Dermis blood vessel endothelial cell (primary cell): ENCODE measurements around the gene SIAE. TPM values are rescaled to one million over a fixed set of nuclear protein-coding genes. Genes with fewer than 3 reads are reported as not detected.

Source experiments
- DNase-seq: peaks from one replicate; pipeline ENCODE4 v3.0.0; 2010
- total RNA-seq: library from RNA; depleted of rRNA; stranded (reverse); fragments of >200 nt; gene quantifications from 2 replicates; pipeline ENCODE4 v1.2.3, GENCODE V29; 2014

SIAE gene
- total RNA-seq, 1 donor from 2014 or later = 20.8 TPM

DNA sequence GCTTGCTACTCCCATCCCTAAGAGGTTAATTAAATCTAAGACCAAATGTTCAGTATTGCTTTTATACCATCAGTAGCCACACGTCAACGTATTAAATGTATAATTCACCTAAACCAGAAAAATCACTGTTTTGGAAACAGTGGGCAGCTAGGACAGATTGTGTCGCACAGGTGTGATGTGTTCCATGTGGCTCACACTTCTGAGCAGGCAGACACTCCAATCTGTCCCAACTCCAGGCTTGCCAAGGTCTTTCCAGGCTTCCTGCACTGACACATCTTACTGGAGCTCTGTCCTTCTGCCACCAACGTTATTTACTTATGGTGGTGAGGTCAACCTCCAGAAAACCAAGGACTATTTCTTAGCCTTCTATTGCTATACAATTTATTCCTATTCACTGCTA, 11.4 kb downstream of the SIAE start:
- no peak for DNase-seq

DNA sequence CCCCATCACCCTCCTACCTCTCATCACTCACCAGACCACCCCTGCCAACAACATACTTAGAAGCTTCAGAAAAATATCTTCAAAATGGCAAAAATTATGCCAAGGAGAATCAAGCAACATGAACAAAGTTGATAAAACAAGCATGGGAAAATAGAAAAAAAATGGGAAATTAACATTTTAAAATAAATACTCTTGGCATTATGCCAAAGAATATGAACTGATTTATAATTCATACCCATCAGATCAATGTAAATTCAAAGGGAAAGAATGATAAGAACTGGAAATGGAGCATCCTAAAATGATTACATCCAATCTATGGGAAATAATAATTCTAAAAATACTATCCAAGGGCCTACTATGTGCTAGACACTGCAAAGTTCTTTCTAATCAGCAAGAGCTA, 12.0 kb downstream of the SIAE start:
- no peak for DNase-seq

DNA sequence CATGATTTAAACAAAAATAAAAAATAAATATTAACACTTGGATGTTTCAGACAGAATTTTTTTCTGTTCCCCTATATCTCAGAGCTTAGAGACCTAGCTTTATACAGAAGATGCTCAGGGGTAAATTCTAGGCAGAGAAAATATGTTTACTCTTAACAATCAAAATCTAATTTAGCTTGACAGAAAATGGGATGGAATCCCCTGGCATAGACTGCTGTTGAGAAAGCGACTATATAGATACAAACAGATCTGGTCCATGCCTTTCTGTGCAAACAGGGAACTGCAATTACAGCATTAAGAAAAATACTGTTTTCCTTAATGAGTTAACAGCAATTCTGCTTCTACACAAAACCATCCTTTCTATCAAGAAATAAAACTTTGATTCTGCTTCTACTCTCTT, 14.6 kb downstream of the SIAE start:
- DNase-seq = no peak

DNA sequence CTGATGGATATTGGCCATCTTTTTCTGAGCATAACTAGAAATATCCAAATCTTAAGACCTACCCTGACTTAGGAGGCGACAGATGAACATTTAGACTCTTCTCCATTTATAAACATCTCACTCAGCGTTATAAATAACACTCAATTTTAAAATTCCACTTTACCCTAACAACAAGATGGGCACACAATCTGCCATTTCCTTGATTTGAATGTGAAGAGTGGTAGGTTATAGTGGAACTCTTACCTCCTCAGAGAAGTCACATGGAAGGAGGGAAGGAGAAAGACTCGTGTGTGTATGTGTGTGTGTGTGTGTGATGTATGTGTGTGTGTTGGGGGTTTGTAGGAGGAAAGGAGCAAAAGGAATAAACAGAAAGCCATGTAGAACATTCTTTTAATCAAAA, 15.0 kb downstream of the SIAE start:
- DNase-seq = no peak

DNA sequence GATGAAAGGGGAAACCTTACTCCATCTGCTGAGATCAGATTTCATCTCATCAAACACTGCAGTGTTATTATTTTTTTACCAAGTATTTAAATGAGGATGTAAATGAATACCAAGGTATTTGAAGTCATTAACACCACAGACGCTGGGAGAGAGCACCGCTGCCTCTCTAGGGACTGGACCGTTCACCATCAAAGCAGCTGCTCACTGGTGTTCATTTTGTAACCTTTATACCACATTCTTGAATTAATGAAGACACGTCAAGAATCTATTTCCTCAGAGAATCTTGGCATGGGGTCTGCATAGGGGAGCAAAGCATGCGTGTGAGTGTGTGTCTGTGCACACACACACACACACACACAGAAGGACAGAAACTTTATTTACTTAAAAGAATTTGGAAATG, 15.6 kb downstream of the SIAE start:
- no peak for DNase-seq

DNA sequence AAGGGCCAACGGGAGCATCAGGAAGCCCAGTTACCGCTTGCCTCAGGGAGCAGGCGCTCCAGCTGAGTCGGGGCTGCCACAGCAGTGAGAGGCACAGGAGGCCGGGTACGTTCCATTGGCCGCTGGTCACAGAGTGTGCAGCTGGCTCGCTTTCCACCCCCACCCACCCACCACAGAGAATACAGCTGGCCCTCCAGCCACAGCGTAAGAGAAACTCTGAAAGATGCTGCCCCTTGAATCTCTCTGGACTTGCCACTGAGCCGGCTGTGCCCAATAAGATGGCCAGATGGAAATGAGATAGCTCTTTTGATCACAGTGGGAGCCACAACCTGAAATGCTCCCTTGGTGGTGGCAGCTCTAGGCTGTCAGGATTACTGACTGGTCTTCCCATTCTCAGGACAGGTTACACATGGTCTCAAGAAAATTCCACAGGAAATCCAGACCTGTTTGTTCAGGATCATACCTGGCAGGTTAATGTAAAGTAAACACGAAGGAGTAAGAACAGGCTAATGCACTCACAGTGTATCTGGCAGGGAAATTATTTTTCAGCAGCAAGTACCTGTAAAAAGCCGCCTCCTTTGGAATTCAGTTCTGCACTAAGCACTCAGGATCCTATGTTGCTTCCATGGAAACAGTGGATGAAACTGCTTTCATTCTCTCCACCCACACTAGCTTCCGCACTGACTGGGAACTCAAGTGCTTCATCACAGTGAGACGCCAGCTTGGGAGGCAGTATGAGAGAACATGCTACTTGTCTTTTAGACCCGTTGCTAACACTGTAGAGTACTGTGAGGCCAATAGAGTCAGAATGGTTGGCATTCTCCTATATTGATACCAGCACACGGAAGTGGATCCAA, 16.5 kb downstream of the SIAE start:
- DNase-seq = no peak

DNA sequence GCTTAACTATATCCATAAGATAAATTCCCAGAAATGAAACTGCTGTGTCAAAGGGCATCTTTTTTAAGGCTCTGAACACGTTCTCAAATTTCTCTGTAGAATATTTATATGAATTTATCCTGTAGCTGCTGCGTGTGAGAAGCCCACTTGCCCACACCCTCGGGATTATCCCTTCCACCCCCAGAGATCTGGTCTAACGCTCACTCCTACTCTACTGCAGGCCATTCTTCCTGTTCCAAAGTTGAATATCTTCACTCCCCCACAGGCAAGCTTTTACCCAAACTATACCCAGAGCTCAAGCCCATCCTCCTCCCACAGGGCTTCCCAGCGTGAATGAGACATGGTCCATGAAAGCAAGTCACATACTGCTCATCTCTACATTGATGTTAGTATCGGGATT, 24.9 kb downstream of the SIAE start:
- DNase-seq = no peak

DNA sequence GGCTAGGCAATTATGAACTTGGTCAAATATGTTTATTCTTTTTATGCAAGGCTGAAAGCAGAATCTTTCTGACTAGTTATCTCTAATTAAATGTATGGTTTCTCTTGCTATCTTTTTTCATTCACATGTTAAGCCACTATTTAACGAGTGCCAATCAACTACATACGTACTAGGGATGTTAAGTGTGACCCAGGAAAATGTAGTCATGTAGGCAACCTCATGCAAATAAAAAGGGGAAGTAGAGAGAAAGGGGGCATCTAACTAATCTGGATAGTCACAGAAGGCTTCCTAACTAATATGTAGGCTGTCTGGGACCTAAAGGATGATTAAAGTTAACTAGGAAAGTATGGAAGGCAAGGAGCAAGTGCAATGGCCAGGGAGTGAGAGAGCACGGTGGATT, 27.4 kb downstream of the SIAE start:
- no peak for DNase-seq

DNA sequence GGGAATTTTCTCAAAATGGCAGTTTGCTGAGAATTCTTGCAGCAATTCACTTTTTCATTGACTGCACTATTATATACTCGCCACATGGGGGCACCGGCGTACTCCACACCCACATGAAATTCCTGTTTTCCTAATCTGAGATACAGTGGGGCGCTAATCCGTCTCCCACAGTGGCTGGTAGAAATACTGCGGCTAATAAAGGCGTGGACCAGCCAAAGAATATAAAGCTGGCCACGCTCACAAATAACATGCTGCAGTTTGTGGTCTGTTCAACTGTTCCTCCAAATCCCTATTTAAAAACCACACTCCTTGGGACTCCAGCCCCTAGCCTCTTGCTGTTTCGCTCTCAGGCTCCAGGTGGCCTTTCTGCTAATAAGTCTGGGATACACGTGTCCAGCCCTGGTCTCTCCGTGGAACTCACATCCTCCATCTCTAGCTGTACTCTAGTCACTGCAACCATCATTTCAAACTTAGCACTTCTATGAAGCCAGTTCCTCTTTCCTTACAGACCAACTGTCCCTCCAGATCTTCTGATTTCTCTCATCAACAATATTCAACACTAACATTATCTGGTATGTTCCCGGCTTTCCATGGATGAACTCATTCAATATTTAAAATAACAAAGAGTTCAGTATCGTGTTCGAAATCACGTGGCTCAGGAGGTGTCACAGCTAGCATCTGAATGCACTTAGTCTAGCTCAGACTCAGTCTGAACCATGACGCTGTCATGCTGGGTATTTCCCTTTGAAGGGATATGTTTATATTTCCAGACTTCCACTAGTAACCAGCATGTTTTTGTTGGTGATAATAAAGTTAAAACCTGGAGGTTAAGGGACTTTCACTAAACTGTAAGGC, 28.9 kb downstream of the SIAE start:
- DNase-seq = peak; percentile 82

DNA sequence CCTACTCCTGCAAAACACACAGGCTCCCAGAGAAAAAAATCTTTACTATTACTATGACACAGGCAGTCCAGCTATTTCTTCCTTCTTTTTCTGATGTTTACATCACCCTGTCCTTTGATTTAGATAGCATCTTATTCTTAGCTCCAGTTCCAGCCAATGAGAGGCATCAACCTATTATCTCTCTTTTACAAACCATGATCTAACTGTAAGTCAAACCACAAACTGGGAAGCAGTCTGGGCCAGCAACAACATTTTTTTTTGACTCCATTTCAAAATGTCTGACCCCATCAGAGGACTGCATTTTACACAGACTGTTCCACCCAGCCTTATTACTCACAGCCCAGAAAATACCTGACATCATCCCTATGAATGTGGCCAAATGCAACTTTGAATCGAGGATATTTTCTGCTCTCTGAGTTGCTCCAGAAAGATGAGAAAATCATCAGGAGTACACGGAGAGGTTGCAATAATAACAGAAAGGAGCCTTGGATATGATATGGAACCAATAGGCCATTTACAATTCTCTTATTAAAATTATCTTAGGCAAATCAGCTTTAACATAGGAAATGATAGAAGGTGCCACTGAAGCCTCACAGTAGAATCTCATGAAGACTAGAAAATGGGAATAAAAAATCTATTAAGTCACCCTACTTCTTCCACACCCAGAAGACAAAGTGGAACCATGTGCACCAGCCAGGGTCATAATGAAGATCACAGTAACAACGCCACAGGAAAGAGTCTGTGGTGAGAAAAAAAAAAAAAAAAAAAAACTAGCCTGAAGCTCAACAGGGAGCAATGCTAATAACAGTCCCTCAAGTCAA, 29.7 kb downstream of the SIAE start:
- no peak for DNase-seq

DNA sequence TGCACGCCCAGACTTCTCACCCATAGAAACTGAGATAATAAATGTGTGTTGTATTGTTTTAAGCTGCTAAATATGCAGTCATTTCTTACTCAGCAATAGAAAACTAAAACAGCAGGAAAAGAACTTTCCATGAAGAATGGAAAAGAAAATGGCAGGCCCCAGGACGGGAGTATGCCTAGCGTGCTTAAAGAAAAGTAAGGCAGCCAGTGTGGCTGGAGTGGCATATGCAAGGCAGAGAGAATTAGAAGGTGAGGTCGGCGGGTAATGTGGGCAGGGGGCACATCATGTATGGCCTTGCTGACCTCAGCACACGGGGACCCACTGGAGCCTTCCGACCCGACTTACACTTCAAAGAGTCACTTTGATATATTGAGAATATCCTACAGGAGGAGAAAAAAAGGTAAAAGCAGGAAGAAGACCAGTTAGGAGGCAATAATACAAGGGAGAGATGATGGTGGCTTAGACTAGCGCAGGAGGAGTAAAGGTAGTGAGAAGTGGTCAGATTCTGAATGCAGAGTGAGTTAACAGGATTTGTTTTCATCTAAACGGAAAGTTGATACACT, 30.4 kb downstream of the SIAE start:
- no peak for DNase-seq

DNA sequence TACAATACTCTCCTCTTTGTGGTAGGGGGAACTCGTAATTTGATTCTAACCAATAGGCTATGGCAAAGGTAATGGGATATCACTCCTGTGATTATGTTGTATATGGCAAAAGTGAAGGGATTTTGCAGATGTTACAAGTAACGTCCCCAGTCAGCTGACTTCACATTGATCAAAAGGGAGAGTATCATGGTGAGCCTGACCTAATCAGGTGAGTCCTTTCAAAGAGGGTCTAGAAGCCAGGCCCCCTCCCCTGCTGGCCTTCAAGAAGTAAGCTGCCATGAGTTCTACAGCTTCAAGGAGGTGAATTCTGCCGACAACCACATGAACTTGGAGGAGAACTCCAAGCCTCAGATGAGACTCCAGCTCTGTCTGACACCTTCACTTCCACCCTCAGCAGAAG, 30.9 kb downstream of the SIAE start:
- no peak for DNase-seq

DNA sequence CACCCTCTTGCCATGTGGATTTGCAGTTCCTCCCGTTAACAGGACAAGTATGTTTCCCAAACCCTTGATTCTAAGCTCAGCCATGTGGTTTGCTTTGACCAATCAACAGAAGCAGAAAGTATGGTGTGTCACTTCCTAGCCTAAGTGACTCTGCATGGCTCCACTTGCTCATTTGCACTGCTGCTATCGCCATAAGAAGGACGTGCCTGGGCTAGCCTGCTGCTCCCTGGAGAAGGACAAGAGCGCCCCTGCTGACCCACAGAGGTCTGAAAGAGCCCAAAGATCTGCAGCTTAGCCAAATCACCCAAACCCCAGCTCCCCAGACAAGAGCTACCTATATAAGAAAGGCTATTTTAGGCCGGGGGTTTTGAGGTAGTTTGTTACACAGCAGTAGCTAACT, 32.9 kb downstream of the SIAE start:
- DNase-seq = no peak

DNA sequence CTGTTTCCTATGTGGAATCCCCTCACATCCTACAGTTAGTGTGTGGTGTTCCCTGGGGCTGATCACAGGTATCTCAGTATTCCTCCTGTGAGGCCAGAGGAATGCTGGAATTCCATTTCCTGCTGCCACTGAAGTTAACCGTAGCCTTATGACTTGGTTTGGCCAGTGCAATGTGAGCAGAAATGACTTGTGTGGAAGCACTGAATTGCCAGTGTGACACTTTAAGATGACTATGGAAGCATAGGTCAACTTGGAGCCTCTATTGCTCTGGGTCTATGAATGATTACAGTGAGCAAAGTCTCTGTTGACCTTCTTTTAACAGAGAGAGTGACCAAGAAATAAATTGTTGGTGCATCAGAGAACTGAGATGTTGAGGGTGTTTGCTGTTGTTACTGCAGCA, 34.4 kb downstream of the SIAE start:
- no peak for DNase-seq

DNA sequence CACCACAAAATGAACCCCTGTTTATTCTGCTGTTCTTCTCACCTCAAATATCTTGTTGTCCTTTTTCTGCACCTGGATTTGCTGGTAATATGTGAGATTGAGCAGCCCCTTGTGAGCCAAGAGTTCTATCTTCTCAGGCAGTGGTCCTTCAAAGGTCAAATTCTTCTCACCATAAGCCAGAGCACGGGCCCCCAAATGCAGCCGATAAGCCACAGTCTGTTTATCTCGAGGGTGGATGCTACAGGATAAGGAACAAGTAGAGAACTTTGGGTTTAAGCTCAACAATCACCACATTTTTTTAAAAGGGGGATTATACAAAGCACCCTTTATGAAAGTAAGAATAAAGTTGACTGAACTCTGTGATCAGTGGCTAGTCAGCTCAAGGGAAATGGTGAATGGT, 35.0 kb downstream of the SIAE start:
- DNase-seq = no peak

DNA sequence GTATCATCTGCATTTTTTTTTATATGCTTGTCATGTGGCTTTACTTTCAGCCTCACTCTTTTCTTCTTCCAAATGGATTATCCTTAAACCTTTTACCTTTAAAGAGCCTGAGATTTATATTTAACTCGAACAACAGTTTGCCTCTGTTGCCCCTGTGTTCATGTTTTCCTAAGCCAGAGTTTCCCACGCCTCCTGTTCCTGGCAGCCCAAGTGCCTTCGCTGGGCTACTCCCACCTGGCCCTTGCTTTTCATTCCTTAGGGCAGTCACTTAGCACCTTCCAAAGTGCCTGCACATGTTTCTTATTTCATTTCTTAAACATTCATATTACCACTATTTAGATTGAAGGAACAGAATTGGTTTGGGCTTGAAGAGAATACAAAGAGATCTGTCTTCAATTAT, 37.6 kb downstream of the SIAE start:
- DNase-seq = no peak

DNA sequence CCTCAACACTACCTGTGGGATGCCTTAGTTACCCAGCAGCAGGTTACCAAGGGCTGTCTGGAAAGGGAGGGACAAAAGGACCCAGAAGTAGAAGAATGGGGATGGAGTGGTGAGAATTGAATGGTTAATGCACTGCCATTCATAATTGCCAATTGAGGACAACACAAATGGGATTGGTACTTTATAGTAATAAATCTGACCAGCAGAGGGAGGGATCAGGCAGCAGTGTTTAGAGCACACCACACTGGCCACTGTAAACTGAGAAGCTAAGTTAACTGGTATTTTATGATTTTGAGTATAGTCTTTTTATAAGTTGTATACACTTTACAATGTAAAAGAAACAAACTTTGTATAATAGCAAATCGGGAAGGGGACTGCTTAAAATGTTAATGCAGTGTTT, 40.2 kb downstream of the SIAE start:
- DNase-seq = peak; percentile 50

DNA sequence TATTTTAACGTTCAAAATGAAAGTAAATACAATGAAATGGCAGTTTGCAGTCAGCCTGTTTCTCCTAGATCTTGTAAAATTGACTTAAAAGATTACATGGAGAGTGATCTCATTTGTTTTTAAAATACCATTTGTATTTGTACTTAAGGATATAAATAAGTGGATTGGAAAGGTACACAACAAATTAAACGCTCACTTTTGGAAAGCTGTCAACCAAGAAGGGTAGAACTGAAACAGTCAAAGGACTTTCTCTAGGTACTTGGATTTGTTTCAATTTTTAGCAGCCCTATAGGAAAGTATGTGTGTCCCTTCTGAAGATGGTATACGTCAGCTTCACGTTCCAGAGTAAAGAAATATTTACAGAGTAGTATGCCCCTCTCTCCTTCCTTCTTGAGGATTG, 43.6 kb downstream of the SIAE start:
- no peak for DNase-seq

DNA sequence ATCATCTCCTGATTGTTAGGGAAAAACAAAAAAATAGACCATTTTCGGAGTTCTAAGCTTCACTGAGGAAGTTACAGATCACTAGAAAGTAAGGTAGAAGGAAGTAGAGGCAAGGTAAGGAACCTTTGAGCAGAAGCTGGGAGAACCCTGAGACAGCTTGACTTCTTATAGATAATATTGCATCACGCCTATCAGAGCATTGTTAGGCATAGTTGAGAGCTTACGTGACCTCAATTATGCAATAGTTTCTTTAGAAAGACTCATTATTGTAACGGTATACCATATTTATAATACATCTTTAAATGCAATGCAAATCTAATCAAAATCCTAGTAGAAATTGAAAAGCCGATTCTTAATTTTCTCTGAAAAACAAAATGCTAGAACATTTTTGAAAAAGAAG, 46.0 kb downstream of the SIAE start:
- no peak for DNase-seq

DNA sequence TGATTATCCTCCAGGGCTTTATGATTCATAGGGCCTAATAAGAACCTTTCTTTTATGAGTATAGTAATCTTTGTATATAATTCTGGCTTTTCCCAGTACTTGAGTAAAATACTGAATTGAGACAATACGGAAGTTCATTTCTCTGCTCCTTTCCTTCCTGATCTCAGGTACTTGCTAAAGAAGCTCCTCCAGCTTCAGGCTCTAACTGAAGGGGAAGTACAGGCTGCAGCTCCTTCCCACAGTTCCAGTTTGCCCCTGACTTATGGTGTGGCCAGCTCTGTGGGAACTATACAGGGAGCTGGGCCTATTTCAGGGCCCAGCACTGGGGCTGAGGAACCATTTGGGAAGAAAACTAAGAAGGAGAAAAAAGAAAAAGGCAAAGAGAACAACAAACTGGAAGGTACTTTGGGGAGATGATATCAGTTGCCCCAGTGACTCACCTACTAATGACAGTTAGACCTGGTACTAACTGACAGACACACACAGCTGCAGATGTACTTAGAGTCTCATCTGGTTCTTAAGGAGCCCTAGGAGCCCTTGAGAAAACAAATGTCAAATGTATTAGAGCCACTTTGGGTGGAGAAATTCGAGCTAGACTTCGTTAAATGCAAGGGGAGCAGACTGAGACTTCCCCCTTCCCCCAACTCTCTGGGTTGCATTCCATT, 47.9 kb downstream of the SIAE start:
- no peak for DNase-seq

DNA sequence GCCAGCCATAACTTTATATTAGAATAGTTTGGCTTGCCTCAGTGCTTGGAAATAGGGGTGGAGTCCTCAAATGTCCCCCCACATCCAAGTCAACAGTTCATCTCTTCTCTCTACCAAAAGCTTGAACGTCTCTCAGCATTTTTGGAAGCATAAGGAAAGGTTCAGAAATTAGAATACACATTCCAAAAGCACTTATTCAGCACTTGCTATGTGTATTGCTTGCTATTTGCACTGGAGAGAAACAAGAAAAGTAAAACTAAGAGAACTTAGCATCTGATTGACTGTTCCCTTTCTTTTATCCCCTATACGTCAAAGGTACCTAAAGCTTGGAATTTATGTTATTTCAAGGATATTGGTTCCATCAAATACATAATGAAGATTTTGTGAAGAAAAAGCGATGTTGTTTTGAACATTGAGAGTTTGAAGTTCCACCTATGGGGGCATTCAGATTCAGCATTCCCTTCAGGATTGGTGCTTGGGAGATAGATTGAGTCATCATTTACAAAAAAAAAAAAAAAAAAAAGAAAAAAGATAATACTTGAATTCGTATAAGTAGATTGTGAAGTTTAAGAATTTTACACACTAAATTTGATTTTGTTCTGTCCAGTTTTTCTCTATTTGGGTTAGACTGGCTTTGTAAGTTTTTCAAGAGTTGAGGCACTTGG, 49.5 kb downstream of the SIAE start:
- no peak for DNase-seq
